ENCODE results near the gene RND1.
"Not testable (repeated sequence)": the region's sequence is repeated elsewhere in the genome, so short reads cannot be mapped to it uniquely, and the experiment has no call there.

Gene RND1

GRCh38 chr12:48859607-48860006 is 6.1 kb downstream of the RND1 start:
- no peak for DNase-seq (ENCODE audit: low read depth)
- H3K4me3 ChIP-seq (ENCODE audit: low read length) = no peak overlapping the region
- TF ChIP-seq, protein P1, sequence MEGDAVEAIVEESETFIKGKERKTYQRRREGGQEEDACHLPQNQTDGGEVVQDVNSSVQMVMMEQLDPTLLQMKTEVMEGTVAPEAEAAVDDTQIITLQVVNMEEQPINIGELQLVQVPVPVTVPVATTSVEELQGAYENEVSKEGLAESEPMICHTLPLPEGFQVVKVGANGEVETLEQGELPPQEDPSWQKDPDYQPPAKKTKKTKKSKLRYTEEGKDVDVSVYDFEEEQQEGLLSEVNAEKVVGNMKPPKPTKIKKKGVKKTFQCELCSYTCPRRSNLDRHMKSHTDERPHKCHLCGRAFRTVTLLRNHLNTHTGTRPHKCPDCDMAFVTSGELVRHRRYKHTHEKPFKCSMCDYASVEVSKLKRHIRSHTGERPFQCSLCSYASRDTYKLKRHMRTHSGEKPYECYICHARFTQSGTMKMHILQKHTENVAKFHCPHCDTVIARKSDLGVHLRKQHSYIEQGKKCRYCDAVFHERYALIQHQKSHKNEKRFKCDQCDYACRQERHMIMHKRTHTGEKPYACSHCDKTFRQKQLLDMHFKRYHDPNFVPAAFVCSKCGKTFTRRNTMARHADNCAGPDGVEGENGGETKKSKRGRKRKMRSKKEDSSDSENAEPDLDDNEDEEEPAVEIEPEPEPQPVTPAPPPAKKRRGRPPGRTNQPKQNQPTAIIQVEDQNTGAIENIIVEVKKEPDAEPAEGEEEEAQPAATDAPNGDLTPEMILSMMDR (IDR thresholded peaks at IDR 0.05; ENCODE audit: insufficient read depth, low read depth, low read length, missing control alignments) = no peak

DNA sequence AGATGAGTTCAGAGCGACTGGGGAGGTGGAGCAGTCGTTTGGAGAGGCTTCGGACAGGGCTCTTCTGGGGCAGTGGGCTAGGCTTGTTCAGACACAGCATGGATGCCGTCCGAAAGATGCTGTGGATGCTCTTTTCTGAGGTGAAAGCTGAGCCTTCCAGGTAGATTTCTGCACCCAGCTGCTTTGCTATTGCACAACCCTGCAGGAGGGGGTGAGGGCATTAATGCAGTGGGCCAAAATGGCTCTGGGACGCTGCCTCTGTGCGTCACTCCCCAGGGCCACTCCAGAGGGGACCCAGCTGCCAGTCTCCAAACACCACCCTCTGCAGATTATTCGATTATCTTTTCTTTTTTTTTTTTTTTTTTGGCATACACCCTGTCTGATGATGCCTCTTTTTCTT is 7.6 kb downstream of the RND1 start:
- H3K4me3 ChIP-seq (ENCODE audit: low read length) = no peak overlapping the region
- DNase-seq (ENCODE audit: low read depth) = no peak
- TF ChIP-seq, protein P1 (IDR thresholded peaks at IDR 0.05; ENCODE audit: insufficient read depth, low read depth, low read length, missing control alignments) = no peak

DNA sequence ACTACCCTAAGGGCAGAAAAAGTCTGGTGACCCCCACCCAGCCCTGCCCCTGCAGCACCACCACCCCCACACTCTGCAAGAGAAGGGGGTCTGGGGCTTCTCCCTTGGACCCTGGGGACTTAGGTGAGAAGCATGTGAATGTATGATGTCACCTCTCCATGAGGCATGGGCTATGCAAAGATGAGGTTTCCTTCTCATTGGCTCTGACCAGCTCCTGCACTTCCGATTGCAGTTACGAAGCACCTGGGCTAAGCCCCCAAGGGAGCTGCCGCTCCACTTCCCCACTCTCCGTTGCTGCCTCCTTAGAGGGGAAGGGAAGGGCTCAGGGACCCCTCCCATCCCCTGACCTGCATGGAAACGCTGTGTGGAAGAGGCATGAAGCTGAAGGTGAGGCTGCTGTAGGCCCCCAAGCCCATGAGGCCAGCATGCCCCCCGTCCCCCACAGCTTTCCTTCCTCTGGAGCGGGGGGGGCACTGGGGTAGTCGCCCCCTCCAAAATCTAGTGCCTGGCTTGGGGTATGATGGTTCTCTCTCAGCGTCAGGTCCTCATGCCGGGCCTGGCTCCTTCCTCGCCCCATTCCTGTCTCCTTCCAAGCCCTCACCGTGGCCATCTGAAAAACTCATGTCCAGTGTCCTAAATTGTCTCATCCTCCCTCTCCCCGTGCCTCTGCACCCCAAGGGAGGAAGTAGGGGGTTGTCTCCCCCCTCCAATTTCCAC is 8.2 kb downstream of the RND1 start:
- DNase-seq (ENCODE audit: low read depth) = no peak
- TF ChIP-seq, protein P1 (IDR thresholded peaks at IDR 0.05; ENCODE audit: insufficient read depth, low read depth, low read length, missing control alignments) = no peak
- no peak overlapping the region for H3K4me3 ChIP-seq (ENCODE audit: low read length)

GRCh38 chr12:48856379-48856778 is 9.3 kb downstream of the RND1 start:
- no peak for DNase-seq (ENCODE audit: low read depth)

DNA sequence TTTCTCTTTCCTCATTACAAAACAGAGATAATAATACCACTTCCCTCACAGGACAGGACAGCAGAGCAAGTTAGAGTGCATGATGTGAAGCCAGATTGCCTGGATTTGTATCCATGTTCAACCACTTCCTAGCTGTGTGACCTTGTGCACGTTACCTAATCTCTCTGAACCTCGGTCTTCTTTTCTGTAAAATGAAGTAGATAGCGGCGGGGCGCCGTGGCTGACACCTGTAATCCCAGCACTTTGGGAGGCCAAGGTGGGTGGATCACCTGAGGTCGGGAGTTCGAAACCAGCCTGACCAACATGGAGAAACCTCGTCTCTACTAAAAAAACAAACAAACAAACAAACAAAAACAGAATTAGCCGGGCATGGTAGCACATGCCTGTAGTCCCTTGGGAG is 10.7 kb downstream of the RND1 start:
- not testable (repeated sequence) for DNase-seq (ENCODE audit: low read depth); H3K4me3 ChIP-seq (ENCODE audit: low read length)

More at GRCh38 chr12:48856379-48856778, 9.3 kb downstream of the RND1 start:
- no peak overlapping the region for H3K4me3 ChIP-seq (ENCODE audit: low read length)
- TF ChIP-seq, protein P1 (IDR thresholded peaks at IDR 0.05; ENCODE audit: insufficient read depth, low read depth, low read length, missing control alignments) = no peak

GRCh38 chr12:48854488-48854887 is 11.2 kb downstream of the RND1 start:
- TF ChIP-seq, protein P1 (IDR thresholded peaks at IDR 0.05; ENCODE audit: insufficient read depth, low read depth, low read length, missing control alignments) = no peak
- no peak overlapping the region for H3K4me3 ChIP-seq (ENCODE audit: low read length)
- no peak for DNase-seq (ENCODE audit: low read depth)

DNA sequence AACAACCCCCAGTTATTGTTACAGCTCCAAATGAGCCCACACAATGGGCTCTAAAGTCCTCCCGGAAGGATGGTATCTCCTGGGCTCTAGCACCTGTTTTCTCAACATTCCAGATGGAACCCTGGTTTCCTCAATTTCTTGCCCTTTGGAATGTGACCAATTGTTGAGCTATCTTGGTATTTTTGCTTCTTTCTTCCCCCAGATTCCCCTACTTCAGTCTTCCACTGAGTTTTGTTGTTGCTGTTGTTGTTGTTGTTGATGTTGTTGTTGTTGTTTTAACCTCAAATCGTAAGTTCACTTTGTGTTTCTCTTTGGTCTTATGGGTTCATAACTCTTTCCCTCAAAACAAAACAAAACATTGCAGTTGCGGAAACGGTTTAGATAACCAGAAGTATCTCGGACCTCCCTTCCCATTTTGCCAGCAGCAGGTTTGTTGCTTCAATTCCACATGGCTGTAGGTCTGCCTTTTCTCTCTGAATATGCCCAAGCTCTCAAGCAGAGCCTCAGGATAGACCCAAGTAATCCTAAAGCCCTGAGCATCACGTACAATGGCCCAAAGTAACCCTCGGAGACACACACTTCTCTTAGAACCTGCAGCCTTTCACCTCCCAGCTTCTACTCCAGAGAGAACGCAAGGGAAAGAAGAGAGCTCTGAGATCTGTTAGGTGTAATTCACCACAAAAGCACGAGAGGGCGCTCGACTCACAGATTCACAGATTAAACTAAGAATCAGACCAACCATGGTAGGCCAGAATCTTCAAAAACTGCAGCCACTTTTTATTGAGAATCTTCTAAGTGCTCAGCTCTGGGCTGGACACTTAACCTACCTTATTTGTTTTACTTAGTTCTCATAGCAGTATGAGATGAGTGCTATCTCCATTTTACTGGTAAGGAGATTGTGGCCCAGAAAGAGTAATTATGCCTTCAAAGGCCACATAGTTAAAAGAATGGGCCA is 12.7 kb downstream of the RND1 start:
- TF ChIP-seq, protein P1 (IDR thresholded peaks at IDR 0.05; ENCODE audit: insufficient read depth, low read depth, low read length, missing control alignments) = peak; percentile 79
- DNase-seq (ENCODE audit: low read depth) = peak; percentile 90
- H3K4me3 ChIP-seq (ENCODE audit: low read length) = peak overlapping the region; percentile 99
